Heart left ventricle (tissue), 13 donors: ENCODE measurements around the gene NEK2.

ENCODE experiments used
- CTCF ChIP-seq, 12 donors: fragments of 200-600 bp; sonication (generic) in 4 of 12; IDR thresholded peaks; one replicate each; pipeline versions ENCODE4 v1.5.0 to v1.8.0; 2018 to 2022; ENCODE audit warnings: antibody characterized with exemption in 12 of 12, mild to moderate bottlenecking in 5 of 12
- POLR2A ChIP-seq, 2 donors: fragments of 450-650 bp; IDR thresholded peaks; one replicate each; pipeline ENCODE4 v1.6.1; 2017; ENCODE audit warnings: antibody characterized with exemption in 2 of 2, mild to moderate bottlenecking in 2 of 2, moderate library complexity in 2 of 2
- donor health status: ischemic (EF 13 %, LVEDD 7.1; RV severe dilation, severe dysfunction).
- donor health status: DM: no; HTN: yes; CAD: no.
- donor health status: DM: no; HTN: no; CAD: no.
- donor health status: ischemic (EF 25% LVEDD 6.9; RV normal size, moderate dysfunction).
- donor health status: ischemic (EF 25% LVEDD 5.7; RV mildly dilated, moderate dysfunction).
- donor health status: ischemic (EF 35%, LVEDD 5.7; RV mildly dilated, moderate dysfunction).
- donor health status: nonischemic (EF 11% LVEDD 7.7; RV severe dilation, severe dysfunction).
- donor health status: DM: yes; HTN: yes; CAD: no.
- donor health status: PGD.
- donor health status: ischemic (EF 29% LVEDD 5.4; RV normal size, mild dysfunction).
- donor health status: nonischemic (EF 23%, LVEDD 6.1; RV moderate dilation, normal function).

GRCh38 chr1:211676761-211677160 lies 1.3 kb upstream of the NEK2 start:
- TF ChIP-seq CTCF (IDR thresholded peaks at IDR 0.05) = no peak
- TF ChIP-seq POLR2A (IDR thresholded peaks at IDR 0.05) = no peak
